Small intestine (tissue), 7 donors: ENCODE results near the gene CCL5. TPM values are rescaled to one million over a fixed set of nuclear protein-coding genes. Genes with fewer than 3 reads are reported as not detected.

Experiments used
- DNase-seq, 2 donors: peaks; one replicate each; pipeline versions ENCODE4 v3.0.0 to v3.0.0-alpha.2; 2013
- FAIRE-seq: peaks from 2 replicates; lab custom pipeline; 2012; peaks lifted over from hg19 to GRCh38; lab: Jason Lieb, UNC
- H3K27ac ChIP-seq, 3 donors: one replicate each; pipeline ENCODE4 v1.5.1; 2013; ENCODE audit warnings: low read length in 2 of 3, mild to moderate bottlenecking in 2 of 3, control low read depth in 1 of 3, inconsistent platforms in 1 of 3, low read depth in 1 of 3, moderate library complexity in 1 of 3
- H3K27me3 ChIP-seq, 3 donors: one replicate each; pipeline ENCODE4 v1.6.1; 2013; ENCODE audit warnings: low read length in 3 of 3, inconsistent platforms in 1 of 3; ENCODE audit not compliant: control insufficient read depth in 3 of 3, insufficient read depth in 3 of 3
- H3K36me3 ChIP-seq, 3 donors: one replicate each; pipeline ENCODE4 v1.6.1; 2013; ENCODE audit warnings: low read length in 3 of 3, inconsistent platforms in 1 of 3, low read depth in 1 of 3, mild to moderate bottlenecking in 1 of 3, moderate library complexity in 1 of 3; ENCODE audit not compliant: control insufficient read depth in 3 of 3, insufficient read depth in 2 of 3
- H3K4me1 ChIP-seq, 3 donors: one replicate each; pipeline ENCODE4 v1.6.1; 2013; ENCODE audit warnings: low read length in 2 of 3, inconsistent platforms in 1 of 3, low read depth in 1 of 3, mild to moderate bottlenecking in 1 of 3, moderate library complexity in 1 of 3; ENCODE audit not compliant: control insufficient read depth in 3 of 3, insufficient read depth in 2 of 3
- H3K4me3 ChIP-seq, 3 donors: one replicate each; pipeline ENCODE4 v1.5.1; 2013; ENCODE audit warnings: low read length in 3 of 3, control low read depth in 1 of 3, inconsistent platforms in 1 of 3, low read depth in 1 of 3, mild to moderate bottlenecking in 1 of 3, moderate library complexity in 1 of 3
- H3K9me3 ChIP-seq, 2 donors: one replicate each; pipeline ENCODE4 v1.6.1; 2013; ENCODE audit warnings: low read depth in 1 of 2, low read length in 1 of 2; ENCODE audit not compliant: control insufficient read depth in 2 of 2, insufficient read depth in 1 of 2
- WGBS, 3 donors: extraction: QIAGEN DNeasy Blood & Tissue Kit; methylation state at CpG; one replicate each; pipeline ENCODE4 v1.1.7; 2013; 5-methylcytosine and 5-hydroxymethylcytosine counted together
- polyA plus RNA-seq, 4 donors: library from polyadenylated mRNA; stranded (reverse) in 3 of 4; unstranded in 1 of 4; fragments of 200-250 nt in 3 of 4; fragments of 120-200 nt in 1 of 4; gene quantifications; one replicate each; pipeline versions ENCODE4 v1.2.1 to v1.2.3, GENCODE V29; 2013
- donor health status: healthy with polysubstance abuse.
- donor health status: control.
- donor health status: control.
- donor health status: Bipolar disorder and iron deficiency.
- donor health status: healthy.

CCL5 gene
- polyA plus RNA-seq, 4 donors = 4.0 to 44.0 (median 6.3) TPM

DNA sequence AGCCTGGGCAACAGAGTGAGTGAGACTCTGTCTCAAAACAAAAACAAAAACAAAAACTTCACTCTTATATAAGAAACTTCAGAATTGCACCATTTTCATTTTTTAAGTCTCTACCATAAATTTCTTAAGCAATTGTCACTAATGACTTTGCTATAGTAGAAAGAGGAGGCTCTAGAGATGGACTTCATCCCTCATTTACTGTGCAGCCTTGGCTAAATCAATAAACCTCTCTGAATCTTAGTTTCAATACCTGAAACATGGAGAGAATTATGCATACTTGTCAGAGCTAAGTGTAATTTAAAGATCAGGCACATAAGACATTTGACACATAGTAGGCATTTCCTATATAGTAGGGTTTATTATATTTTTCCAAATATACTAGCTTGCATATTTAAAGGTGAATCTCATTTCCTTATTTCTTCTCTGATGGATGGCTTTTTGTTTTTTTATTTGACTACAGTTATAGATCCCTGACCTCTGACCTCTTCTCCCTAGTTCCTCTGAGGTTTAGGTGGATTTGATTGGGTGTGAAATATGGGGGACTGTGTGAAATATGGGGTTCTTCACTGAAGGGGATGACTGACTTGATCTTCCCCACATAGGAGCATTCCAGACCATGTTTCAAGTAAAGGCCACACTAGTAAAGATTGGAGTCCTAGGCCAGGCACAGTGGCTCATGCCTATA, 2.7 kb downstream of the CCL5 start:
- no peak for FAIRE-seq
- no peaks in the 10 kb centered on the region for H3K4me1 ChIP-seq
- no peaks in the 10 kb centered on the region for H3K9me3 ChIP-seq
- no peaks in the 10 kb centered on the region for H3K36me3 ChIP-seq
- DNase-seq = no peak
- peak overlapping the region in 1 of 3 donors; percentile 42 for H3K4me3 ChIP-seq
- H3K27me3 ChIP-seq = no peaks in the 10 kb centered on the region
- H3K27ac ChIP-seq = no peak overlapping the region

DNA sequence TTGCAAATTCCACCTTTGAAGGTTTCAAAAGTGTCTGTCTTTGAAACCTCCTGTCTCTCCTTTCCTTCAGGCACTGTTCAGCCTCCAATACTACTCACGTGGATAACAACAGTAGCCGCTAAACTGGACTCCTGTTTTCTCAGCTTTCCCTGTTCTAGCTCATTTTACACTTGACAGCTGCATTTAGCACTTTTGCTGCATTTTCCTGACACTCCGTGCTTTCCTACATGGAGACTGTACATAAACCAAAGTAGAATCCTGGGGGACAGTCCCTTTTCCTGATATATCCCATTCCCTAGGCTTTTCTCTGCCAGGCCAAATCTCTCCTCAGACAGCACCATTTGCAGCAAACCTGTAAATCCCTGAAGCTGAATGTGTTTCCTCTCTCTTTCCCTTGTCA, 3.6 kb downstream of the CCL5 start:
- no peaks in the 10 kb centered on the region for H3K27me3 ChIP-seq
- DNase-seq (no peak), FAIRE-seq (no peak)
- H3K36me3 ChIP-seq = no peaks in the 10 kb centered on the region
- peak overlapping the region in 1 of 3 donors; percentile 1 for H3K27ac ChIP-seq
- H3K4me3 ChIP-seq = peak overlapping the region in 1 of 3 donors; percentile 42
- H3K9me3 ChIP-seq = no peaks in the 10 kb centered on the region
- 72 to 83% (median 79%) methylated on average over 3 of the region's 3 CpGs for WGBS, 3 donors
- no peaks in the 10 kb centered on the region for H3K4me1 ChIP-seq

DNA sequence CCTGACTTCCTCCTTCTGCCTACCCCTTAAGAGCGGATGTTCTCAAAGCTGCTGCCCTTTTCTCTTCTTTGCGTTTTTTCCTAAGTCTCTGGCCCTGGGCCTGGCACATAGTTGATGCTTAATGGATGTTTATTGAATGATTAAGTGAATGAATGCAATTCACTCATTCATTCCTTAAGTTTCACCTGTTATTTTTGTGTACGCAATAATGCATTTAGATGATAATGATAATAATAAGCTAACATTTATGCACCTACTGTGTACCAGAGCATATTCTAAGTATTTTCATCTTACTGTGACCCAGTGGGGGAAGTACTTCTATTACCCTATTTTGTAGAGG, 4.4 kb downstream of the CCL5 start:
- Histone ChIP-seq H3K27me3 (no peaks in the 10 kb centered on the region), H3K4me3 (peak overlapping the region in 1 of 3 donors; percentile 42), H3K4me1 (no peaks in the 10 kb centered on the region), H3K36me3 (no peaks in the 10 kb centered on the region), H3K27ac (peak overlapping the region in 1 of 3 donors; percentile 73), H3K9me3 (no peaks in the 10 kb centered on the region)
- DNase-seq (no peak), FAIRE-seq (no peak)
- 74 to 81% (median 79%) methylated on average over 3 of the region's 3 CpGs for WGBS, 3 donors

DNA sequence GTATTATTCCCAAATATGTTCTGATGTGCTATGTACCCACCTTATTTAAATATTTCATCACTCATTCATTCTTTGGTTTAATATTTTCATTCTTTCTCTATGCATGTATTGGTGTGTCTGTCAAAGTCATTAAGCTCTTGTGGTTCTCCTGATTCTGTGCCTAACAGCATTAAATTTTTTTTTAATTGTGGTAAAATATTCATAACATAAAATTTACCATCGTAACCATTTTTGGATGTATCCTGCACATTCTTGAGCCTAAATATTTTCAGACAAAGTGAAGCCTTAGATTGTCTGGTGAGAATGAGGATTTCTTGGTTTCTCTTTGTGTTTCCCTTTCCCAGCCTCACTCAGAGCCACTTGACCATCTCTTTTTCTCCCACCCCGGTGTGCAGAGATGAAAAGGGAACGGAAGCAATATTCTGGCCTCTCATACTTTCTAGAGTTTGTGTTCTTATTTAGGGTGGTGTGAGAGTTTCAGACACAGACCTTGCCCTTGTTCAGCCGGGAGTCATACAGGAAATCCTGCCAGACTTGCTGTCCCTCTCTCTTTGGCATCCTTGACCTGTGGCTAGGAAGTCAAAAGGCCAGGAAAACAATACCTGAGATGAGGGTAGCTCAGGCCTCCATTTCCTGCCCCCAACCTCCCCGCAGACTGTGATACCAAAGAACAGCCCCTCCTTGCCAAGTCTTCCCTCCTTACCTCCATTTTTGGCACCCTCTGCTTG, 4.9 kb downstream of the CCL5 start:
- Histone ChIP-seq H3K27me3 (no peaks in the 10 kb centered on the region), H3K4me3 (peak overlapping the region in 1 of 3 donors; percentile 20), H3K4me1 (no peaks in the 10 kb centered on the region), H3K27ac (peak overlapping the region in 1 of 3 donors; percentile 73), H3K9me3 (no peaks in the 10 kb centered on the region), H3K36me3 (no peaks in the 10 kb centered on the region)
- FAIRE-seq (no peak), DNase-seq (peak in 1 of 2 donors; percentile 39)
- WGBS, 3 donors = 53 to 65% (median 63%) methylated on average over 5 of the region's 5 CpGs

DNA sequence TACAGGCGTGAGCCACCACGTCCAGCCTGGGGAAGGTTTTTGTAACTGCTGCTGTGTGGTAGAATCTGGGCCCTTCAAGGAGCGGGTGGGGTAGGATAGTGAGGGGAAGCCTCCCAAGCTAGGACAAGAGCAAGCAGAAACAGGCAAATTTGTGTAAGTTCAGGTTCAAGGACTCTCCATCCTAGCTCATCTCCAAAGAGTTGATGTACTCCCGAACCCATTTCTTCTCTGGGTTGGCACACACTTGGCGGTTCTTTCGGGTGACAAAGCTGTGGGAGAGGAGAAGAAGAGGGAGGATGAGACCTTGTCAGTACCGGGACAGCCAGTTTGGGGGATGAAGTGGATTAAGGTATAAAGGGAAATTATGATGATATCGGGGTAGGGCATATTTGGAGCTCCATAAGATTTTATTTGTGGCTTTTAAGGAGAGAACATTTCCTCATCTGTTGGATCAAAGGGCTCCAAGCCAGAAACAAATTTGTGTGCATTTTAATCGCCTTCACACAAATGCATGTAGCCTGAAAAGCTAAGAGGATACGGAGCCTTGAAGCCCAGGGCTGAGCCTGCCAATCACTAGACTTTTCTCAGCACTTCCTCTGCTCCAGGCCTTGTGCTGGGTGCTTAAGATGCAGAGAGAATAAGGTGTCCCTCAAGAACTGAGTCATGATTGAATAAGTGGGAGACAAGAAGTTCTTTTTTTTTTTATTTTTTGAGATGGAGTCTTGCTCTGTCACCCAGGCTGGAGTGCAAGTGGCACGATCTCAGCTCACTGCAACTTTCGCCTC, 7.8 kb downstream of the CCL5 start:
- no peak overlapping the region for H3K27ac ChIP-seq
- FAIRE-seq (no peak), DNase-seq (no peak)
- no peaks in the 10 kb centered on the region for H3K36me3 ChIP-seq
- no peaks in the 10 kb centered on the region for H3K4me1 ChIP-seq
- H3K9me3 ChIP-seq = no peaks in the 10 kb centered on the region
- no peak overlapping the region for H3K4me3 ChIP-seq
- H3K27me3 ChIP-seq = no peaks in the 10 kb centered on the region
- 96% methylated on average over 12 of the region's 12 CpGs for WGBS, 3 donors

DNA sequence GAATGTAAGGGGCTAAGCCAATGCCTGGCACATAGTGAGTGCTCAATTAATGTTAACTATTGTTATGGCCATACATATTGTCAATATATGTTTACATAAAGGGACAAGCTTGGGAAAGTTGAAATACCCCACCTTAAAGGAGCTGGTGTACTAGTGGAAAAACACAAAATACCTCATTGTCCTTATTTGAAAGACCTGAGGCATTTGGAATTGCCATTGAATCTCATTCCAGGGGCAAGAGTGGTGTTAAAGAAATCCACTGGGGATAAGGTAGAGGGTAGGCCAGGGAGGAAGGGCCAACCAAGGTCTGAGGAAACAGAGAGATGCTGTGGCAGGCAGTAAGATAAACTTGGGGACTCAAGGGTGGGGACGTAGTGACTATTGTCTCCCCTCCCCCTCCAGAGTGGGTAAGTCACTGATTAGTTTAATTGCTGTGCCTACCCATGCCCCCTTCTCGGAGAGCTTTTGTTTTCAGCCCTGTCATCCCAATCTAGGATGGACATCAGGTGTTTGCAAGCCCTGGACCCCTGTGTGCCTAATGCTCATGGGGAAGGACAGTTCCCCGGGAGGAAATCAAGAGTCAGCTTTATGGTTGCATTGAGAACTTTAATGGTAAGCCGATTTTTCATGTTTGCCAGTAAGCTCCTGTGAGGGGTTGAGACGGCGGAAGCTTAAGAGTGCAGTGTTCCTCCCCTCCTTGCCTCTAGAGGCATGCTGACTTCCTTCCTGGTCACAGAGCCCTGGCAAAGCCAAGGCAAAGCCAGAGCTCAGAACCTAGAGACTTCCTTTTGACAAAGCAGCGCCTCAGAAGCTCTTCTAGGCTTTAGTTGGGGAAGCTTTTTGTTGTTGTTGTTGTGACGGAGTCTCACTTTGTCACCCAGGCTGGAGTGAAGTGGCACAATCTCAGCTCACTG, 9.0 kb downstream of the CCL5 start:
- Histone ChIP-seq H3K9me3 (no peaks in the 10 kb centered on the region), H3K27me3 (no peaks in the 10 kb centered on the region), H3K36me3 (no peaks in the 10 kb centered on the region), H3K4me1 (peaks cover 0 to 3% (median 0%) of the 10 kb centered on the region in 3 donors), H3K27ac (no peak overlapping the region), H3K4me3 (no peak overlapping the region)
- 66 to 83% (median 80%) methylated on average over 8 of the region's 8 CpGs for WGBS, 3 donors
- no peak for DNase-seq
- FAIRE-seq = no peak

DNA sequence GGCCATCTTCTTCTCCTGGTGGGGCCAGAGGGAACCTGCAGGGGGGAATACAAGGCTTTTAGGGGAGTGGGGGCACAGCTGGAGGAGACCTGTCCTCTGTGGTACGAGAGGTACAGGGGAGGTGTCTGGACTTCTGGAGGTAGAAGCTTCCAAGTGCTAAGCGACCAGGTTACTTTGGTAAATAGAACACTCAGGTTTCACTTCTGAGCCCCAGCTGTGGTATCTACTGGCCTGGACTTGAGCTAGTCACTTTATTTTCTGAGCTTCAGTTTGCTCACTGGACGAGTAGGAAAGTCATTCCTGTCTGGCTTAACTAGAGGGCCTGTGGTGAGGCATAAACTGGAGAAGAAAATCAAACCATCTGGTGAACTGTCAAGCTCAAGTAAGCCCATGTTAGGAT, 11.4 kb downstream of the CCL5 start, which contains the start of gene HEATR9:
HEATR9 (minus strand) TSS at position 155 of the 400 bp plus-strand sequence; CDS start at position 6, 149 bp downstream.
- no peaks in the 10 kb centered on the region for H3K27me3 ChIP-seq
- DNase-seq = no peak
- no peaks in the 10 kb centered on the region for H3K9me3 ChIP-seq
- H3K27ac ChIP-seq = no peak within 1 kb of the TSS
- no peak for FAIRE-seq
- H3K36me3 ChIP-seq = no peaks in the 10 kb centered on the region
- H3K4me1 ChIP-seq = peaks cover 0 to 14% (median 0%) of the 10 kb centered on the region in 3 donors
- whole genome bisulfite sequencing, 3 donors = 80 to 89% (median 84%) methylated on average over 3 of the region's 3 CpGs
- H3K4me3 ChIP-seq = no peak within 1 kb of the TSS
